HepG2 (cell line): ENCODE measurements around the gene CTAGE1.

Experiments used
- GATAD2A ChIP-seq: IDR thresholded peaks from 2 replicates; pipeline ENCODE4 v1.6.1; 2016
- MTA1 ChIP-seq: sonication (generic); formaldehyde crosslinking; IDR thresholded peaks from 2 replicates; pipeline ENCODE4 v1.4.0; 2020; ENCODE audit warnings: missing genetic modification reagents, mild to moderate bottlenecking, borderline replicate concordance
- REL ChIP-seq: sonication (generic); formaldehyde crosslinking; conservative IDR thresholded peaks from 2 replicates; pipeline ENCODE4 v1.8.0; 2022; ENCODE audit warnings: mild to moderate bottlenecking, missing genetic modification reagents, moderate library complexity
- SIN3A ChIP-seq: IDR thresholded peaks from 2 replicates; pipeline ENCODE4 v1.6.1; 2011; ENCODE audit warnings: low read depth, mild to moderate bottlenecking, control low read depth, low read length, borderline replicate concordance
- ZNF282 ChIP-seq: fragments of 450-650 bp; IDR thresholded peaks from 2 replicates; pipeline ENCODE4 v1.6.1; 2018; ENCODE audit not compliant: partially characterized antibody
- ZSCAN20 ChIP-seq: sonication (generic); formaldehyde crosslinking; IDR thresholded peaks from 2 replicates; pipeline ENCODE4 v1.4.0; 2020; ENCODE audit warnings: missing genetic modification reagents, mild to moderate bottlenecking, borderline replicate concordance
- TF ChIP-seq, protein P1 (sequence below): sonication (generic); formaldehyde crosslinking; IDR thresholded peaks from 2 replicates; pipeline ENCODE4 v1.5.0; 2020; ENCODE audit warnings: mild to moderate bottlenecking, missing genetic modification reagents, moderate library complexity
- TF ChIP-seq, protein P2 (sequence below): IDR thresholded peaks from 2 replicates; pipeline ENCODE4 v1.6.1; 2016; ENCODE audit warnings: low read depth, missing genetic modification reagents, missing compliant biosample characterization

DNA sequence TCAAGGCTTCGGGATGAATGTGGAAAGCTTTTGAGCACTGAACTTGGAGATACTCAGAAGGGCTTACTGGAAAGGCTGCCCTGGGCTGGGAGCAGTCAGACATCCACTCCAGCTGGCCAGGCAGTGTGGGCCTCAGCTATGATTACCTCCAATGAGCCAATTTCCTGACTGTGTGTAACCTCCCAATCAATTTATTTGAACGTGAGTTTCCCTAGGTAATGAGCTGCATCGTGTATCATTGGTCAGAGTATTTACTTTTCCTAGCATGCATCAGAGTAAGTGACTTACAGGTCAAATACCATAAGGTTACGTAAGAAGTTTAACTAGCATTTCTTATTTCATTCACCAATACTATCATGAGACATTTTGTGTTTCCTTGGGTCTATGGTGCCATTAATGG lies 11.0 kb upstream of the CTAGE1 start:
- no peak for TF ChIP-seq SIN3A
- TF ChIP-seq GATAD2A (CRISPR knock-in tag): no peak
- no peak for TF ChIP-seq ZSCAN20 (CRISPR knock-in tag)
- TF ChIP-seq, protein P1, sequence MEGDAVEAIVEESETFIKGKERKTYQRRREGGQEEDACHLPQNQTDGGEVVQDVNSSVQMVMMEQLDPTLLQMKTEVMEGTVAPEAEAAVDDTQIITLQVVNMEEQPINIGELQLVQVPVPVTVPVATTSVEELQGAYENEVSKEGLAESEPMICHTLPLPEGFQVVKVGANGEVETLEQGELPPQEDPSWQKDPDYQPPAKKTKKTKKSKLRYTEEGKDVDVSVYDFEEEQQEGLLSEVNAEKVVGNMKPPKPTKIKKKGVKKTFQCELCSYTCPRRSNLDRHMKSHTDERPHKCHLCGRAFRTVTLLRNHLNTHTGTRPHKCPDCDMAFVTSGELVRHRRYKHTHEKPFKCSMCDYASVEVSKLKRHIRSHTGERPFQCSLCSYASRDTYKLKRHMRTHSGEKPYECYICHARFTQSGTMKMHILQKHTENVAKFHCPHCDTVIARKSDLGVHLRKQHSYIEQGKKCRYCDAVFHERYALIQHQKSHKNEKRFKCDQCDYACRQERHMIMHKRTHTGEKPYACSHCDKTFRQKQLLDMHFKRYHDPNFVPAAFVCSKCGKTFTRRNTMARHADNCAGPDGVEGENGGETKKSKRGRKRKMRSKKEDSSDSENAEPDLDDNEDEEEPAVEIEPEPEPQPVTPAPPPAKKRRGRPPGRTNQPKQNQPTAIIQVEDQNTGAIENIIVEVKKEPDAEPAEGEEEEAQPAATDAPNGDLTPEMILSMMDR (CRISPR knock-in tag): no peak
- TF ChIP-seq MTA1: no peak
- no peak for TF ChIP-seq ZNF282
- TF ChIP-seq, protein P2, sequence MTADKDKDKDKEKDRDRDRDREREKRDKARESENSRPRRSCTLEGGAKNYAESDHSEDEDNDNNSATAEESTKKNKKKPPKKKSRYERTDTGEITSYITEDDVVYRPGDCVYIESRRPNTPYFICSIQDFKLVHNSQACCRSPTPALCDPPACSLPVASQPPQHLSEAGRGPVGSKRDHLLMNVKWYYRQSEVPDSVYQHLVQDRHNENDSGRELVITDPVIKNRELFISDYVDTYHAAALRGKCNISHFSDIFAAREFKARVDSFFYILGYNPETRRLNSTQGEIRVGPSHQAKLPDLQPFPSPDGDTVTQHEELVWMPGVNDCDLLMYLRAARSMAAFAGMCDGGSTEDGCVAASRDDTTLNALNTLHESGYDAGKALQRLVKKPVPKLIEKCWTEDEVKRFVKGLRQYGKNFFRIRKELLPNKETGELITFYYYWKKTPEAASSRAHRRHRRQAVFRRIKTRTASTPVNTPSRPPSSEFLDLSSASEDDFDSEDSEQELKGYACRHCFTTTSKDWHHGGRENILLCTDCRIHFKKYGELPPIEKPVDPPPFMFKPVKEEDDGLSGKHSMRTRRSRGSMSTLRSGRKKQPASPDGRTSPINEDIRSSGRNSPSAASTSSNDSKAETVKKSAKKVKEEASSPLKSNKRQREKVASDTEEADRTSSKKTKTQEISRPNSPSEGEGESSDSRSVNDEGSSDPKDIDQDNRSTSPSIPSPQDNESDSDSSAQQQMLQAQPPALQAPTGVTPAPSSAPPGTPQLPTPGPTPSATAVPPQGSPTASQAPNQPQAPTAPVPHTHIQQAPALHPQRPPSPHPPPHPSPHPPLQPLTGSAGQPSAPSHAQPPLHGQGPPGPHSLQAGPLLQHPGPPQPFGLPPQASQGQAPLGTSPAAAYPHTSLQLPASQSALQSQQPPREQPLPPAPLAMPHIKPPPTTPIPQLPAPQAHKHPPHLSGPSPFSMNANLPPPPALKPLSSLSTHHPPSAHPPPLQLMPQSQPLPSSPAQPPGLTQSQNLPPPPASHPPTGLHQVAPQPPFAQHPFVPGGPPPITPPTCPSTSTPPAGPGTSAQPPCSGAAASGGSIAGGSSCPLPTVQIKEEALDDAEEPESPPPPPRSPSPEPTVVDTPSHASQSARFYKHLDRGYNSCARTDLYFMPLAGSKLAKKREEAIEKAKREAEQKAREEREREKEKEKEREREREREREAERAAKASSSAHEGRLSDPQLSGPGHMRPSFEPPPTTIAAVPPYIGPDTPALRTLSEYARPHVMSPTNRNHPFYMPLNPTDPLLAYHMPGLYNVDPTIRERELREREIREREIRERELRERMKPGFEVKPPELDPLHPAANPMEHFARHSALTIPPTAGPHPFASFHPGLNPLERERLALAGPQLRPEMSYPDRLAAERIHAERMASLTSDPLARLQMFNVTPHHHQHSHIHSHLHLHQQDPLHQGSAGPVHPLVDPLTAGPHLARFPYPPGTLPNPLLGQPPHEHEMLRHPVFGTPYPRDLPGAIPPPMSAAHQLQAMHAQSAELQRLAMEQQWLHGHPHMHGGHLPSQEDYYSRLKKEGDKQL (CRISPR knock-in tag): no peak
- TF ChIP-seq REL (CRISPR knock-in tag): no peak
